HL-60 (cell line): ENCODE measurements around the gene EIF4B.

Experiments used
- CTCF ChIP-seq: IDR thresholded peaks from one replicate; pipeline ENCODE4 v1.5.1; 2011; ENCODE audit warnings: low read length, control low read depth, inconsistent platforms; ENCODE audit not compliant: insufficient read depth
- POLR2AphosphoS5 ChIP-seq: IDR thresholded peaks from 2 replicates; pipeline ENCODE4 v1.6.1; 2012; ENCODE audit warnings: low read depth

DNA sequence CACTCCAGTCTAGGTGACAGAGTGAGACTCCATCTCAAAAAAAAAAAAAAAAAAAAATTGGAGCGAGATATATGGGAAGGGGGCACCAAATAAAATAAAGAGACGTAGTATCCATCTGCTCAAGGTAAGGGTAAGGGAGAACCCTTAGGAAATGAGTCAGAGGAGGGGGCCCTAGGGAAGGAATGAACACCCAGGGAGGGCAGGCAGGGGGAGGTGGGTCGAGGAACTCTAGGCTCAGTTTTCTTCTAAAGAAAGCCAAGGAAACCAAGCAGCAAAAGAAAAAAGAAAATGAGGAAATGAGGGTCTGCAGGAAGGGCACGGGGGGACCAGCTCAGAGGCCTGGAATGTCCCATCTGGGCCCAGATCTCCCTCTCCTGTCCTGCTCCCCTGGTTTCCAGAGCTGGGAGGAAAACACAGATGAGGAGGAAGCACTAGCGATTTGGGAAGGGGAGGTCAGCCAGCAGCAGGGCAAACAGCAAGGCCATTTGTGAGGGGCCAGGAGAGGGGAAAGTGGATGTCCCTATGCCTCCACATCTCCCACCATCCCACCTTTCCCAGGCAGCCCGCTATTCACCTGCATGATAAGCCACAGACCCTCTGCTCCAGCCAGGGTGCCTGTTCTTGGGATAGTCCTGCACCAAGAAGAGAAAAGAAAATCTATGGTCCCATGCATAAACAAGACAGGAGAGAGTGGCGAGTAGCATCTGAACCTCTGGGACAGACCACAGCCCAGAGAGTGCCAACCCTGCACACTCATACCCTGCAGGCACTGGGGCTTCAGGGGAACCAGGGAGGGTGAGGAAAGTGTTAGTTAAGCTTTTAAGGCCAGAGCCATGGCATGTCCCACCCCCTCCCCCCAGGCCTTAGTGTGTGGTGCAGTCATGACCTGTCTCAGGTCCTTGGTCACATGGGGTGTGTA is 61.1 kb downstream of the EIF4B start:
- TF ChIP-seq CTCF, result no peak
- TF ChIP-seq POLR2AphosphoS5, result no peak
